Transverse colon (tissue), 4 donors: ENCODE results near the gene LCAT.

ENCODE experiments used
- CTCF ChIP-seq, 5 experiments: fragments of 200-600 bp in 3 of 5; fragments of 450-650 bp in 2 of 5; sonication (generic) in 3 of 5; IDR thresholded peaks; 1 replicate in 2 of 5; 2 replicates in 3 of 5; pipeline ENCODE4 v1.5.1; 2016 to 2017; ENCODE audit warnings: antibody characterized with exemption in 5 of 5, inconsistent platforms in 3 of 5, mild to moderate bottlenecking in 2 of 5, moderate library complexity in 1 of 5
- EP300 ChIP-seq: sonication (generic); formaldehyde crosslinking; IDR thresholded peaks from one replicate; pipeline ENCODE4 v1.6.1; 2017; ENCODE audit warnings: antibody characterized with exemption, low read depth
- POLR2AphosphoS5 ChIP-seq, 3 donors: sonication (generic); formaldehyde crosslinking; IDR thresholded peaks; one replicate each; pipeline ENCODE4 v1.6.1; 2016; ENCODE audit warnings: antibody characterized with exemption in 3 of 3

GRCh38 chr16:67924140-67924906 lies 19.6 kb downstream of the LCAT start:
- TF ChIP-seq CTCF (IDR thresholded peaks at IDR 0.05) (no peak), POLR2AphosphoS5 (IDR thresholded peaks at IDR 0.05) (no peak), EP300 (no peak)
